Right forelimb (tissue), 1 donor: ENCODE measurements around the gene SLC37A1.
A peak's percentile ranks its signal among the peaks of the same experiment; 100 is the strongest.

Experiments
- DNase-seq: peaks from one replicate; pipeline ENCODE4 v3.0.0-alpha.2; 2018

Gene SLC37A1

DNA sequence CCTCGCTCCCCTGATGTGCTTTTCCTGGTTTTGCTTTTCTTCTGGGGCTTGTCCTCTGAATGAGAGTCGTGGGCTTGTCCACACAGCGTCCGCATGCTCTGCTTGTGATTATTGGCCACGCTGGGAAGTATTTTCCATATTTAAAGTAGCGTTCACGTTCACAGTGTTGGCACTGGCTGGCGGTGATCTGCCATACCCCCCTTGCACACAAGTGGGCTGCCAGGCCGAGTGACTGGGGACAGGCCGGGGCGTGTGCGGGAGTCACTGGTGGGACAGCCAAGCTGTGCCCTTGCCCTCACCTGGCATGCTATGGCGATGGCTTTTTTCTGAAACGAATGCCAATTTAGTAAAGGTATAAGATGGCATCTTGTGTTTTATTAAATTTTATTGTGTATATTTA lies 32.8 kb downstream of the SLC37A1 start:
- DNase-seq: no peak

DNA sequence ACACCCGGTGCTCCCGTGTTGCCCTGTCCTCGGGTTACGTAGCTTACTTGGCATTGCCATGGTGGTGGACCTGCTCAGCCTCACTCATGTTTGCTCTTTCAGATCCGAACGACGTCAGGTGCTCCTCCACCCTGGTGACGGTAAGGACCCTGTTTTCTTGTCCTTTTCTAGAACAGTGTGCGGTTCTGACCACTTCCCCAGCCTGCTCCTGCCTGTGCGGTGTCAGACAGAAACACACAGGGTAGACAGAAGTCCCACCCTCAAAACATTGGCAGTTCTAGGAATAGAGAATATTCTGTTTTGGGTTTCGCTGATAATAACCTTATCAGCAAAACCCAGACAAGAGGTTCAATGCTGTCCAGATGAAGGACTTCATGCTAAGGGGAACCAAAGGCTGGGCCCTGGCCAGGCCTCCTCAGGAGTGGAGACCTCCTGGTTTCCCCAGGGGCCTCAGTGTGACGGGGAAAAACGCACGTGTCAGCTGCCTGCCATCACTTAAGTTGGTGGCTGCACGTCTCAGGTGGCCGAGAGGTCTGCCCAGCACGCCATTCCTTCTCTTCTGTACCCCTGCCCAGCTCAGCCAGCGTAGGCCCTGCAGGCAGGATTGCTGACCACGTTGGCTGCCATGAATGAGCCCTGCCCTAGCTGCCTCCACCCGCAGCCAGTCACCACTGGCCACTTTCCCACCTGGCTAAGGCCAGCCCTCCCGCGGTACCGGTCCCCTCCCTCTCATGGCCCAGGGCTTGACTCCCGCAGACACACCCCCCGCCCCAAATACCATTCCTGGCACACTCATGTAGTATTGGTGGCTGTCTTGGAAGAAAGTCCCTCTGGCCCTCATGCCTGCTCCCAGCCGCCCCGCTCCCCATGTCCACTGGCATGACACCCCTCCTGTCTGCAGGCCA lies 33.6 kb downstream of the SLC37A1 start:
- DNase-seq: no peak

DNA sequence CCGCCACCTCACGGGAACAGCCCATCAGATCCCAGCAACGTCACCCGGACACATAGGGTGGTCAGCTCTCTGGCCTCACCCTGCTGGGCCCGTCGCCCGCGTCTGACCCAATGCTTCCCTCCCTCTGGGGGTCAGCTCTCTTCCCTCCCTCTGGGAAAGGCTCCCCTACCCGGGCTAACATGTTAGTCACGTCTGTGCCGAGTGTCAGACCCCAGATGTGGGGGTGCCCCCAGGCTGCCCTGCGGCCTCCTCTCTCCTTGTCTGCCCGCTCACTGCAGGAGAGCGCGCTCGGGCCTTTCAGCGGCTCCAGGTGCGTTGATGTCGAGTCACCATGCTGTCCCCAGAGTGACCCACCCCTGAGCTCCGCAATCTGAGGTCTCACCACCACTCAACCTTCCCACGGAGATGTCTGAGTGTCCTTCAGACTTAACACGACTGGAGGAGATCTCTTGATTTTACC lies 34.3 kb downstream of the SLC37A1 start:
- DNase-seq: no peak

DNA sequence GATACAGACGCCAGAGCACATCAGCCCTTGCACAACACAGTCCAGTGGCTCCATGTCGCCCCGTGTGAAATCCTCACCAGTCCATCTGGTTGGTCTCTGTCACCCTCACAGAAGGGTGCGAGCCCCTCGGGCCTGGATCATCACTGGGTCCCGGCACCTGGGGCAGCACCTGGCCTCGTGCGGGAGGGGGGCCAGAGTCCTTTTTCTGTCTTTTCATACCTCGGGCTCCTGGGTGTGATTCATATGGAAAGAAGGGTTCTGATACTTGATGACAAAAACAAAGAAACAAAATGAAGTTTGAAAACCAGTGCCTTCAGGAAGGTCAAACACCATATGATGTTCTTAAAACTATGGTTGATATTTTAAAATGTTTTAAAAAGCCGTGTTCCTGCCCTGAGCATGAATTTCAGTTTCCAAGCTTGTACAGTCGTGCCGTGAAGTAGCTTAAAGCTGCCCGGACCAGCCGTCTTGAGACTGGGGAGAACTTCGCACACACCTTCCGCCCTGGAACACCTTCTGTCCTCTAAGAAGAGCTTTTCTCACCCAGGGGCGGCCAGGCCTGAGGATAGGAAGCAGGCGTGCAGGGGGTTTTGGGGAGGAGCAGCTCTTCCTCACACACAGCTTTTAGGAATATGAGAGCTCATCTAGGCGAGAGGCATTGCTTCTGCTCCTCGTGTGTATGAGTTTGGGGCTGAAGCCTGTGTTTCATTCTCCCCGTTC lies 35.2 kb downstream of the SLC37A1 start:
- no peak for DNase-seq

DNA sequence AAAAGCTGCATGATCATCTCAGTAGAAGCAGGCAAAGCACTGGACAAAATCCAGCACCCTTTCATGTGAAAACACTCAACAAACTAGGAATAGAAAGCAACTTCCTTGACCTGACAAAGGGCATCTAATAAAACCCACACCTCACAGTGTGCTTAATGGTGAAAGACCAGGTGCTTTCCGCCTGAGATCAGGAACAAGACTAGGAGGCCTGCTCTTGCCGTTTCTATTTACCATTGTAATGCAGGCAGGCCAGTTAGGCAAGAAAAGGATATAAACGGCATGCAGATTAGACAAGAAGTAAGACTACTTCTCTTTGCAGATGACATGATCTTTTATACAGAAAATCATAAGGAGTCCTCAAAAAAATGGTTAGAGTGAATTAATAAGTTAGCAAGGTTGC lies 37.2 kb downstream of the SLC37A1 start:
- DNase-seq: no peak

DNA sequence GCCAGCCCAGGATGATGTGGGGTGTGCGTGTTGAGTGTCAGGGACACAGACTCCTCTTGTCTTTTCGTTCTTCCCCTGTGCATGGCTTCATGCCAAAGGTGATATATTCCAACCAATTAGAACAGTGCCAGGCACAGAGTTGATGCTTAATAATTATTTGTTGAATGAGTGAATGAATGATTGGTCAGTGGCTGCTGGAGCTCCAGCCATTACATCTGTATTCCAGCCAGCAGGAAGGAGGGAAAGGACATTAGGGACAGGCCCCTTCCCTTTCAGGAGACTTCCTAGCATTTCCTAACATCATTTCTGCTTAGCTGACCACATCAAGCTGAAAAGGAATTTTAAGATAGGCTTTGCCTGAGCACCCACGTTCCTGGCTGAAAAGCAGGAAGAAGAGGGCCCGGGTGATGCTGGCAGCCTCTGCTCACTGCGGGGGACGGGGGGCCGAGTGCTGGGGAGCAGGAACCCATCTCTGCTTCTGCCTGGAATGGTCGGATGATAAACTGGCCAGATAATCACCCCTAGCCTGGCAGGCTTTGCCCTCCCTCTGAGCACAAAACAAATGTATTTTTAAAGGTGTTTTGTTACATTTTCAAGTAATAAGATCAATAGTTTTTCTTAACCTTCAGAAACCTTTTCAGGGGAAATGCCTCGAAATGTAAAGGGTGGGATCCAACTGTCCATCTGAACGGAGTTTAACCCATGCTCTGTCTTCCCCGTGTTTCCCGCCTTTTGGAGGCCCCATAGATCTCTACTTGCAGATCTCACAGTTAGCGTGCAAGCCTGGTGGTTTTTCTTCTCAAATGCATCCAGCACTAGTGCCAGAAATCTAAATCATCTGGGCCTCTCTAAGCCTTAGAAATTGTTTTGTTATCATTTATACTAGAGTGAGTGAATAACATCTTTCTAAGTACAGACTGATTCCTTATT lies 39.0 kb downstream of the SLC37A1 start:
- no peak for DNase-seq

DNA sequence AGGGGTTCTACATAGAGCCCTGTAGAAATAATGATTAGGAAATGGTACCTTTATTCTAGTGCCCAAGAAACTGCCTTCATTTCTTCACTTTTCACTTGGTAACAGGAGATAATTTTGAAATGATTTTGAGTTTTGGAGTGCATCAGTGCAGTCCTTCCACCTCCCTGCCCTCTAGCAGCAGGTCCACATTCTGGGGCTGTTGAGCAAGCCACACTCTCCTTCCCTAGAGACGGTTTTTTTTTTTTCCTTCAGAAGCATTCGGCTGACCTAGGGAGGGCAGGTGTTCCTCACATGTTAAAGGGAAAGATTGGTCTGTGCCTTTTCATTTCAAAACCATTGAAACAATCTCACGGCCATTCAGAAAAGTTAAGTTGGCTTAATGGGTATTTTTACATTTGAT lies 39.8 kb downstream of the SLC37A1 start:
- DNase-seq: no peak

DNA sequence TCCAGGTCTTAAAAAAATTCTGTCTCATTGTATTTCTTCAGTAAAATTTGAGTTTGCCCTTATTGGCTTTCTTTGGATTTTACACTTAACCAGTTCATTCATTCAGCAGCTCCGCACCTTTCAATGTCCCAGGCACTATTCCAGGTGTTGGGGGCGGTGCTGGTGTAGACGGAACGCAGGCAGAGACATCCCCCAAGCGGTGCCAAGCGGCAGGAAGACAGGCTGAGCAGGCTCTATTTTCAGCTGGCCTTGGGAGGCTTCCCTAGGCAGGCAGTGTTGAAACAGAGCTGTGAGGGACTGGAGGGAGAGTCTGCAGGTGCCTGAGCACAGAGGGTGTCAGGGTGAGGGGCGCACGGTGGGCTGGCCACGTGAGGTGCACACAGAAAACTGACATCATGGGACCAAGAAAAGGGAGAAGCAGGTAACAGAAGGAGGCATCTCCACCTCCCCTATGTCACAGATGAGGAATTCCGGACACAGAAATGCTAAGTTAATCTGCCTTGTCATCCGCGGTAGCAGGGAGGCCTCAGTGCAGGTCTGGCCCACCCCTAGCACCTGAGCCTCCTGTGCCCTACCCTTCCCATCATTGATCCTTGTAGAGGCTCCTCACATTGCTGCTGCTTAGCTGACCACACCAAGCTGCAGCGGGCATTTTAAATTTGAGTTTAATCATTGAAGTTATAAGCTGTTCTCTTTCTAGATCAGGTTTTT lies 40.8 kb downstream of the SLC37A1 start:
- peak; percentile 30 for DNase-seq

DNA sequence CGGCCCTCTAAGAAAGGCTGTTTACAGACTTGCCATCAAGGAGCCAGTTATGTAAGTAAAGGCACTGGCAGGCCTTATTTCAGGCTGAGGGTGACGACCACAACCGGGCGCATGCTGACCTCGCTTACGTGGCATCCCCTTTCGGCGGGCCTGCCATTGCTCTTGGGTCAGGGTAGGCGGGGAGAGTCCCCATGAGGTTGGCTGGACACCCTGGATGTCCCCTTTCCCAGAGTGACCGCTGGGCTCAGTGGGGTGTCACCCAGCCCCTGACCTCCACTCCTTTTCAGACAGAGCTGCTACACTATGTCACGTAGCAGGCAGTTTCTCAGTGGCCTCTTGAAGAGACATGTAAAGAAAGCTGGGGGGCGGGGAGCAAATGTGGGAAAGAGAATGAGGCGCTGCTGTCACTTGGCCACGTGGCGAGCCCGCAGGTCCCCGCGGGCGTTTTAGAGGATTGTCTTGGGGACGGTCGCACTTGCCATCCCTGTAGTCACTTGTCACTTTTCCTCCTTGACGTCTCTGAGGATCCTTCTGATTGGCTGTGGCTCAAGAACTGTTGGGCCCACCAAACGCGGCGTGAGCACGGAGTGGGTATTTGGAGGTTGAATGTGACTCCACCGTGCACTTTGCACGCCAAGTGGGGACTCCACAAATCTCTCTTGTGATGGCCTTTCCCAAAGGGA lies 42.2 kb downstream of the SLC37A1 start:
- DNase-seq: peak; percentile 23

DNA sequence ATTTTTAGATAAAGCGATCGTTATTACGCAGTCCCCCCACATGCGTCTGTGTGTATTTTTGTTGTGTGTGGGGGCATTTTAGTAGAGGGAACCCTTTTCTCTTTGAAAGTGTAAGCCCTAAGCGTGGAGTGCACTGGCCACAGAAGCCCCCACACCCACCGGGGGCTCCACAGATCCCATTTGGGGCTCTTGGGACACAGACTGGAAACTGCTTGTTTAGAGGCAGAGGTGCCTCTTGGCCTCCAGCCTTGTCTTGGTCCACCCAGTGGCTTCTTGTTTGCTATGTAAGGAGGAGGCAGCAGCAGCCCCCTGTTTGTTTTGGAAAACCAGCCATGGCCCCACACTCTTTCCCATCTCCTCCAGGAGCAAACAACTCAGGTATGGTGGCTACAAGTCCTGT lies 42.8 kb downstream of the SLC37A1 start:
- peak; percentile 32 for DNase-seq

DNA sequence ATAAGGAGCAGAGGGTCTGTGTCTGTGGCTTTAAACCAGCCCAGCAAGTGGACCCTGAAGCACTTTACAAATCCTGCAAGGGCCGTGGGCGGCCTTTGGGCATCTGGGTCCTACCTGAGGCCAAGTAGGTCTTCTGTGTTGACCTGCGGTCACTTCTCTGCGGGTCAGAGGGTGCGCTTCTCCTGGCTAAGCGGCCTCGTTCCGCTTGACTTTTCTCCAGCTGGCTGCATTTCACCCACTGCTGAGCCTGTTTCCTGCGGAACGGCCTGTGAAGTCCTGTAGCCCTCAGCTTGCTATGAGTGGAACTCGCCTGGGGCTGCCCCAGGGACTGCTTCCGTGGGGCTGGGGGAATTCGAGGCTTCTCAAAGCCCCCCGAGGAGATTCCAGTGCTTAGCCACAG lies 43.3 kb downstream of the SLC37A1 start:
- DNase-seq: peak; percentile 30

DNA sequence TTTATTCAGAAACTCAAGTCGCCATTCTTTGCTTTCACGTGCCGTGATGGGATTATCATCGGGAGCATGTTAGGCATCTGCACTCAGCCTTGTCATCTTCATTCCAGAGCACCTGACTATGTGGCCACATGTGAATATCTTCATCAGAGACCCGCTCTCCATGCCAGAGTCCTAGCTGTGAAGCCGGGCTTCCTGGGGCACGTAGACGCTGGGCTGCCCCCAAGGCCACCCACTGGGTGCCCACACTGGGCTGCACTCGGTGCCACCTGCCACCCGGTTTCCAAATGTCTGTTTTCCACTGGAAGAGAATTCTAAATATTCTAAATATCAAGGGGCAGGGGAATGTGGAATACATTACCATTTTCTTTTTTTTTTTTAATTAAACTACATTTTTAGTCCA lies 43.8 kb downstream of the SLC37A1 start:
- DNase-seq: no peak

DNA sequence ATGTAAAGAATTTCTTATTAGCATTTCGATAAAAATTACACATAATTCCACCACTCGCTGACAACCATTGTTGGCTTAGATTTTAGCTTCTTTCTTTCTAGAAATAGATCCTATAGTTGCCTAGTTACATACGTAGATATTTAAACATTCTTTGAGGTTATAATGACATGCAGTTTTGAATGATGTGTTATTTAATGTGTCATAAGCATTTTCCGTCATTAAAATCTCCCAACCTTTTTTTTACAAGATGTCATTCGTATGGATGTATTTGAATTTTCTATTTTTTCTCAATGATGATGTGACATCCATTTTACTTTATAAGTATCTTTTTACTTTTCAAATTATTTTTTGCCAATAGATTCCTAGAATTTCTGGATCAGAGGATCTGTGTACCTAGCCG lies 44.7 kb downstream of the SLC37A1 start:
- no peak for DNase-seq

DNA sequence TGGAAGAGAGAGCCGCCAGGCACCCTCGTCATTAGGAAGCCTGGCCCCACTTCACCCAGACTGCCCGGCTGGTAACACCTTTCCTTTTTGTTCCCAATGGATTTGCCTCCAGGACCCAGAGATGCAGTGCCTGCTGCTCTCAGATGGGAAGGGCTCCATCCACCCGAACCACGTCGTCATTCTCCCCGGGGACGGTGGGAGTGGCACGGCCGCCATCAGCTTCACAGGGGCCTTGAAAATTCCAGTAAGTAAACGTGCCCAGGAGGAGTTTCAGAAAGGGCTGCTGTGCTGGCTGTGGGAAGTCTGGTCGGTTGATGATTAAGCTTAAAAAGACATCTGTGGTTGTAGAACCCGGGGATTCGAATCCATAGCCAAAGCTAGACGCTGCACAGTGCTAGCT lies 45.2 kb downstream of the SLC37A1 start:
- DNase-seq: peak; percentile 23

DNA sequence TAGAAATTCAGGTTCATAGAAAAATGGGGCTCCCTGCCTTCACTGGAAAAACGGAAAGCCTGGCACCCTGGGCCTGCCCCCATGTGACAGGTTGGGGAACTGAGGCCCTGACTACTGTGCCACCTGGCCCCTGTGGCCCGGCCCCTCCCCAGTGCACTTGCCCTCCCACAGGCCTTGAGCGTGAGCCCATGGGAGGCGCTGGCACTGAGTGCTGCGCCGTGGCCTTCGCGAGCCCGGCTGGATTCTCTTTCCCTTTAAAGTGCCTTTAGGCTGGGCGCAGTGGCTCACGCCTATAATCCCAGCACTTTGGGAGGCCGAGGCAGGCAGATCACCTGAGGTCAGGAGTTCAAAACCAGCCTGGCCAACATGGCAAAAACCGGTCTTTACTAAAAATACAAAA lies 45.7 kb downstream of the SLC37A1 start:
- no peak for DNase-seq

DNA sequence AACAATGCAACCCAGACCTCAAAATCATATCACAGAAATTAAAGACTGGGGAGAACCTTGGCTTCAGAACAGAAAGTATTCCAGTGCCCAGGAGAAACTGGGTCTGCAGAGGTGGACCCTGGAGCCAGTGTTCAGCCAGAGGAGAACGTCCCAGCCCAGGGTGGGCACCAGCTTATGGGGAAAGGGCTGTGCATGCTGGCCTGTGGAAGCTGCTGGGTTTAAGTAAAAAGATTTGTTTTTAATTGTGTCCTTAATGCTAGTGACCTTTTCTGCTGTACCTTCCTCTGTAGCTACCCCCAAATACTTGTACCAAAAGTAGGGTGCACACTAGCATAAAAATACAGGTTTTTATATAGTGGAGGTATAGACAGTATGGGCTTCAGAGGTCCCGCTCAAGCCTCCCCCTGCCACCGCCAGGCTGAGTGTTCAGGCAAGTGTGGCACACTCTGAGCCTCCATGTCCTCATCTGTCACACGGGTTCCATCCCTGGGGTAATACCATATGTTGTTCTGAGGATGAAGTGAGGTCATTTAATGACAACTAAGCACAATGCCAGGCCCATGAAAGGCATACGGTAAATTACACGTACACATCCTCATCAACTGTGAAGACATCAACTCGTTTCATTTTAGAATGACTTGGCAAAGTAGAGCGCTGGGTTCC lies 47.0 kb downstream of the SLC37A1 start:
- no peak for DNase-seq

DNA sequence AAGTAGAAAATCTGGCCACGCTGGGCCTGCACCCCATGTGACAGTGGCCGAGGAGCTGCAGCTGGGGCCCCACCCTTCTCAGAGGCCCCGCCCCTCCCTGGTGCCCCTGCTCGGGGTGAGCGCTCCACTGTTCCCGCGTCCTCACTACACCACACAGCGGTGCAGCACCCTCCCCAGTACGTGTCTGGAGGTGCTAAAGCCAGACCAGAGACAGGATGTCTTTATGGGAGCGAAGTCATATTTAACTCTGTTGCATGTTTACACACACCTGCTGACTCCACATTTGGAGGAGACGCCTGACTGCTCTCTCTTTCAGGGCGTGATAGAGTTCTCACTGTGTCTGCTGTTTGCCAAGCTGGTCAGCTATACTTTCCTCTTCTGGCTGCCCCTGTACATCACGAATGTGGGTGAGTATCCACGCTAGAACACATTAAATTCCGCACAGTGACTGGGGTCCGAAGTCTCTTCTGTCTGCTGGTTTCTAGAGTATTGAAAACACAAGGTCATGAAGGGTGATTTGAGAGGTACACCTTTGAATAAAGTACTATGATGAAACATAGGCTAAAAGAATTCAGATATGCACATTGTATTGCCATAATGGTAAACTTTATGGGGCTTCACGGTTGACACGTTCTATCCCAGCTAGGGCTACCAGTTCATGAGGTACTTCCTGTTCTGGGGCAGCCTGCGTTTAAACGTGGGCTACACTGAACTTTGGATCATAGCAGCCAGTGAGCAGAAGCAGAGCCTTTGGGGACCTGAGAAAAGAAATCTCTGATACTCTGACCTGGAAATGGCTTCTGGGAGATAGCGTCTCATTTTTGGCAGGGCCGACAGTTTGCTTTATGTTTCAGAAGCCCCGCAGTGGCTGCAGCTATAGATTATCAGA lies 48.4 kb downstream of the SLC37A1 start:
- DNase-seq: peak; percentile 30

DNA sequence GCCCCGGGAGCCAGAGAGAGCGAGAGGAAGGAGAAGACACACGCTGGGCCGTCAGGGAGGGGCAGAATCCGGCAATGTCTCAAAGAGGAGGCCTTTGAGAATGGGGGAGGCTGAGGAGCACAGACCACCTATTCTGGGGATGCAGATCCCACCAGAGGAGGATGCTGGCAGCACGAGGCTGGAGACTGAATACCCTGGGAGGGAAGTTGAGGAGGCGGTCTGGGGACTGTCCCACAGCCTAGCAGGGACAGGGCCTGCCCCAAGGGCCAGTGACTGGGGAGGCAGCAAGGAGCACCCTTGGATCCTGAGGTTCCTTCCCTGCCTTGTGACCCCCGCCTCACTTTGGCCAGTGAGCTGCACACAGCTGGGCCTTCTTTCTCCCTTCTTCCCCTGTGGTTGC lies 49.2 kb downstream of the SLC37A1 start:
- peak; percentile 39 for DNase-seq

DNA sequence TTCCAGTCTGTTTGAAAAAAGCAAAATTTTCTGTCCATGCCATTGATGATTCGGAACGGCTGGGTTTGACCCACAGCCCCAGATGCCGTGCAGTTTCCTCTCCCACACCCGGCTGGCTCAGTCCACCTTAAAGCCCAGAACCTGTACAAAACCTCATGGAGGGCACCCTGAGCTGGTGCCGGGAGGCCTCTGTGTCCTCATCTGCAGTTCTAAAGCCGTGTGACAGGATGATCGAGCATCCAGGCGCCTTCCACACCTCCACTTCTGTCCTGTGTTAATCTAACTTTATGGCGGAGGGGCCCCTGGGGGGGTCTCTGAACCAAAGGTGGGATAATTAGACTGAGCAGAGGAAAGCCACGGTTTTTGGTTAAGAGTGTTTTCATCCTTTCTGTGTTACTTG lies 49.6 kb downstream of the SLC37A1 start:
- peak; percentile 22 for DNase-seq

DNA sequence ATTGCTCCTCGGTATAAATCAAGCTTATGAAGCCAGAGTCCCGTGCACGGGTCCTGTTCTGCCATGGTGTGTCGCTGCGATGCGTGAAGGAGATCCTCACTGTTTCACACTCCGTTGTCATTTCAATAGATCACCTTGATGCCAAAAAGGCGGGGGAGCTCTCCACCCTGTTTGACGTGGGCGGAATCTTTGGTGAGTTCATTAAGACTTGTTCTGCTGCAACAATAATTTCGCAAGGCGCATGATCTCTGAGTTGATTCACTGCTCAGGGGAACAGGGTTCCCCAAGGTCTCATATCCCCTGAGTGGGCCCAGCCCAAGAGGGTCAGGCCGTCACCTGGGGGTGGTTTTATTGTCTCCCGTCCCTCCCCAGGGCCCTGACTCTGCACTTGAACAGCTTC lies 50.0 kb downstream of the SLC37A1 start:
- peak; percentile 30 for DNase-seq
